GM19035 (cell line): ENCODE data around the gene URB1.
"Not testable (repeated sequence)": the region's sequence is repeated elsewhere in the genome, so short reads cannot be mapped to it uniquely, and the experiment has no call there.

Experiments used
- ATAC-seq: cut with Tn5 transposase; IDR thresholded peaks from one replicate; pipeline ENCODE4 v1.9.1; 2021; ENCODE audit not compliant: unreplicated experiment

Gene URB1

GRCh38 chr21:32392880-32393676 is at the start of gene URB1:
Gene URB1 (minus strand): TSS chr21:32393012. CDS start chr21:32392910, 102 bp downstream.
- peak; percentile 96 for ATAC-seq

DNA sequence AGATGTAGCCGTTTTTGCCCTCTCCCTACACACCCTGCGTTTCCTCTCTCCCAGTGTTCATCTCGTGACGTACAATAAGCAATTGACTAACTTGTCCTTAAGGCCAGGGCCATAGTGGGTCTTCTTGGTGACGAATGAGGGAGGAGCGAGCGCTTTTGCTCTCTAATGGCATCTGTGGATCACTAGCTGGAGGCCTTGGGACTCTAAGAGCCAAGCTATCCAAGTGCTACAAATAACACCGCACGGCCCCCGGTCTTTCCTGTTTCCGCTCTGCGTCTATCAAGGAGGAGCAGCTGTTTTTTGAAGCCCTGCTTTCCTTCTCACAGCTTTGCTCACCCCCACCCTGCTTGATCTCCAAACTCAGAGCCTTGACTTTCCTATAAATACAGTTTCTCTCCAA is 44.9 kb upstream of the URB1 start:
- ATAC-seq: no peak

GRCh38 chr21:32432982-32433660 is 40.3 kb upstream of the URB1 start:
- ATAC-seq: not testable (repeated sequence)

DNA sequence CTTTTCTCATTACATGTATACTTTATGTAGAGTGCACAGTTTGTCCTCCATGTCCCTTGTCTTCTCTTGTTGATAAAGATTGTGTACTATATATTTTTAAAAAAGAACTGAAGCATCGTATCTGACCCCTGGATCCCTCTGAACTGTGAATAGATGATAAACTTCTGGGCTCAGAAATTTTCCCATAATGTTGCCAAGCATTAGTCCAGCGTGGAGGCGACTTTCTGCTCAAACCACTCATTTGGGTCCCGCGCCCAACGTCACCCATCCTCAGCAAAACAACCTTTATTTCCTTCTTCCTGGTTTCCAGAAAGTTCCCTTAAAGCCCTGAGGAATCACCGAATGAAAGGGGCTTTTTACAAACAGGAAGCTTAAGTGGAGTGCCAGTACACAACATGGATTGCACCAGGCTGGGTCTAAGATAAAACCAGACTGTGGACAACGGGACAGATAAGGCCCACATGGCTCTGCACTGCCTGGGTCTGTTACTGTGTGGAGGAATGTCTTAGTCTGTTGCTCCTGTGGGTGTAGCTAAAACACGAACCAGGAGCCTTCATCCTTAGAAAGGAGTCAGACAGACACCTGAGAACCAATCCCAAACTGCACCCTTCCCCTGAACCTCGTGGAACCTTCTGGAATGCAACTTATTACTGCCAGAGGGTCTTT is 35.3 kb upstream of the URB1 start:
- no peak for ATAC-seq

GRCh38 chr21:32426592-32427051 is 33.8 kb upstream of the URB1 start:
- no peak for ATAC-seq

DNA sequence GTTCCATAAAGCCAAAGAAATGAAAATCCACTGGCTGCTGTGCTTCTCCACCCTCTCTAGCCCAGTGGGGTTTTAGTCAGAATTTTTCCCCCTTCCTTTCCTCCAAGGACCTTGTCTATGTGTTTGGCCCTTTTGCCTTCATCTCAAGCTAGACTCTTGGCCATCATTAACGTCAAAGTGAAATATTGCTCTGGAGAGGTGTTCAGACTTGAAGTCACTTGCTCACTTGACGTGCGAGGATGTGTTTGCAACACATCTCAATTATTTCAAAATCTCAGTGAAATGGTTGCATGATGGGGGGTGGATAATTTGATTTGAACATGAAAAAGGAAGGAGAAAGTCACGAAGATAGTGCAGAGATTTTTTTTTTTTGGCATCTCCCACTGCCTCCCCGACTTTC is 33.3 kb upstream of the URB1 start:
- no peak for ATAC-seq

- ATAC-seq: no peak
Observed at GRCh38 chr21:32425628-32426027, 32.8 kb upstream of the URB1 start.

DNA sequence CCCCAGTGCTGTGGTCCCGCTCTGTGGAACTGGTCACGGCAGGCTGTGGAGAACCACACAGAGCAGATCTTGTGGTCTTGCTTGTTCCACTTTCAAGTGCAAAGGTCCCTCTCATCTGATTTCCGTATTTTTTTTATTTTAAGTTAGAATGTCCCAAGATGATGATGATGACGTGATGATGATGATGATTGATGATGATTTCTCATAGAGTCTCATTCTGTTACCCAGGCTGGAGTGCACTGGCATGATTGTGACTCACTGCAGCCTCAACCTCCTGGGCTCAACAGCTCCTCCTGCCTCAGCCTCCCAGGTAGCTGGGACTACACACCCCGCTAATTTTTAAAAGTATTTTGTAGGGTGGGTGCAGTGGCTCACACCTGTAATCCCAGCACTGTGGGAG is 31.9 kb upstream of the URB1 start:
- no peak for ATAC-seq

DNA sequence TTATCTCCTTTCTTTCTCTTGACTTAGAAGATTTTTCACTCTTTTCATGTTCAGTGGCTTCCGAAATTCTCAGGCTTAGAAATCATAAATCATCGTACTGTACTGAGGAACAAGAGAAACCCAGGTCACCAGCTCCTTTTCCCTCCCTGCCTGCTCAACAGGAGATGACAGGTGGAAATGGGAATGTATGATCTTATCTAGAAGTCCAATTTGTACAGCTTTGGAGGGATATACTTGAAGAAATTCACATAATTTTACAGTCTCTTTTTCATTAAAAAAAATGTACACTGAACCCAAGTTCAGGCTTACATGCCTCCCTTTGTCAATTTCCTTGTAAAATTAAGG is 31.4 kb upstream of the URB1 start:
- ATAC-seq: no peak

DNA sequence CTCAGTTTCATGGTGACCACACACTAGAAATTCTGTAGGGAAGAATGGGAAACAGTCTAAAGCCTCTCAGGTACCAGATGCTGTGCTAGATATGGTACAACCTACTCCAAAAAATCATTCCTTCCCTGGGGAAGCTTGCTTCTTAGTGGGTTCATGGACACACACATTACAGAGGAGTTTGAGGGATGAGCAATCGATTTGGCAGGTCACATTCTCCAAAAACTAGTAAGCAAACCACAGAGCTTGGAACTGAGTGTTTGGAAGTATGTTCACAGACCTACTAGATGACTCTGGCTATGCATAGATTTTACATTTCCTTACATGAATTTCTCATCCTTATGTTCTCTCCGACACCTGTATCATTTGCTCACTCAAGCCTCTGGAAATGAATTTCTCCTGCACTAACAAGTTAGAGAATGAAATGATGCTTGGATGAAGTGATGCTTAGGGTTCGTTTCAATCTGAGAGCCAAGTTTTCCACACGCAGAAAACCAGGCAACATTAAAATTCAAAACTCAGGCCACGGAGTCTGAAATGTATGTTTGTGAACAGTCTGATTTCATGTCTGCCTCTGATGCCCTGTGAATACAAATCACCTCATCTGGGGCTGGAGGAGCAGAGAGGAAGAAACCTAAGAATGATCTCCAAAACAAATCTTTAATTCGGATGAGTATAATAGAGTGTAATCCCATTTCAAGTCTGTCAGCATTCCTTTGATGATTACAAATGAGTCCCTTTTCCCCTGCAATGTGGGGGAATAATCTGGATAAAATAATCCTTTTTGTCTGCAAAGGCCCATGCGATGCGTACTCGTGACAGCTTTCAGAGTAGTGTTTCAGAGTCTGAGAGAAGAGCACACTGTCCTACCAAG is 30.7 kb upstream of the URB1 start:
- ATAC-seq: no peak

DNA sequence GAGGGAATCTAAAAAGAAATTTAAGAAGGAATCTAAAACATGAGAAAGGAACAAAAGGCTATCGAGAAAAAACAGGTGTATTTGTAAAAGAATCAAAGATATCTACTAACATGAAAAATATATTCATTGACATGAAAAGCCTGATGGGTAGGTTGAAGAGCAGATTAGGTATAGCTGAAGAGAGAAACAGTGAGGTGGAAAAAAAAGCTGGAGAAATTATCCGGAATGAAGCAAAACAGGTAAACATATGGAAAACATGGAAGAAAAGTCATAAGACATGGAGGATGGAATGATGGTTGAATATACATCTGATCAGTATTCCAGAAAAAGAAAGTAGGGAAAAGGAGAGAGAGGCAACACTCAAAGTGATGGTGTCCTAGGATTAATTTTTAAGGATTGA is 29.3 kb upstream of the URB1 start:
- no peak for ATAC-seq

GRCh38 chr21:32418146-32418545 is 25.3 kb upstream of the URB1 start:
- no peak for ATAC-seq

DNA sequence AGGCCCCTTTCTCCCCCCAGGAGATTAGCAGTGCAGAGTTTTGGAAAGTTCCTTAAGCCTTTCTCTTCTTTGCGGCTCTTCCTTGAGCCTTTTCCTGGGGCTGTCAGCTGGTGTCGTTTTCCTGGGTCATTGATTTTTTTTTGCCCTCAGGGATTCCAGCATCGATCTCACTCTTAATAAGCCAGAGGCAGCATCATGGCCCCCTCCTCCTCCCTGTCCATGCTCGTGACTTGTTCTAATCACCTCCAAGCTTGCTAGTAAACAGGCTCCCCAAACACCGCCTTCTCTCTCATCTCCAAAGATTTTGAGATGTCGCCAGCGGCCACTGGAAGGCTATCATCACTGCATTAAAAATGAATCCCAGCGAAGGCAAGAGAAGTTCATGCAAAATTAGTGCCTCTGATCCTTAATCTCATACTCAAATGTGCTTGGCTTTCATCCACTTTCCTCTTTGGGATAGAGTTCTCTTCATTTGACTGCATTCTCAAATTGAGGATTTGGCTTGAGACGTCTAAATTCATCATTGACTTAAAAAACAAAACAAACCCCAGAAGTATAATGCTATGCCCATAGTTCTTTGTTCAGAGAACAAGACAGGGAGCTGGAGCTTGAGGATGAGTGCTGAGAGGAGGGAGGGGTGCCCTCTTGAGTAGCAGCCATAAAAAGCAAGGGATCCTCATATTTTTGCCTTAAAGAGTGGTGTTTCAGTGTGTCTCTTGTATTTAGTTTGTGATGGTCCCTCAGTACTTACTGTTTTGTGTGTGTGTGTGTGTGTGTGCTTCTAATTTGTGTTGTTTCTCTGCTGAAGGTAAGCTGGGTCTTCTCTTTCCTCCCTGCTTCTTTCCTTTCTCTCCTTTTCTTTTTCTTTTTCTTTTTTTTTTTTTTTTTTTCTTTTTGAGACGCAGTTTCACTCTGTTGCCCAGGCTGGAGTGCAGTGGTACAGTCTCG is 22.9 kb upstream of the URB1 start:
- no peak for ATAC-seq

- no peak for ATAC-seq
Observed at GRCh38 chr21:32414579-32415358, 22.0 kb upstream of the URB1 start.

DNA sequence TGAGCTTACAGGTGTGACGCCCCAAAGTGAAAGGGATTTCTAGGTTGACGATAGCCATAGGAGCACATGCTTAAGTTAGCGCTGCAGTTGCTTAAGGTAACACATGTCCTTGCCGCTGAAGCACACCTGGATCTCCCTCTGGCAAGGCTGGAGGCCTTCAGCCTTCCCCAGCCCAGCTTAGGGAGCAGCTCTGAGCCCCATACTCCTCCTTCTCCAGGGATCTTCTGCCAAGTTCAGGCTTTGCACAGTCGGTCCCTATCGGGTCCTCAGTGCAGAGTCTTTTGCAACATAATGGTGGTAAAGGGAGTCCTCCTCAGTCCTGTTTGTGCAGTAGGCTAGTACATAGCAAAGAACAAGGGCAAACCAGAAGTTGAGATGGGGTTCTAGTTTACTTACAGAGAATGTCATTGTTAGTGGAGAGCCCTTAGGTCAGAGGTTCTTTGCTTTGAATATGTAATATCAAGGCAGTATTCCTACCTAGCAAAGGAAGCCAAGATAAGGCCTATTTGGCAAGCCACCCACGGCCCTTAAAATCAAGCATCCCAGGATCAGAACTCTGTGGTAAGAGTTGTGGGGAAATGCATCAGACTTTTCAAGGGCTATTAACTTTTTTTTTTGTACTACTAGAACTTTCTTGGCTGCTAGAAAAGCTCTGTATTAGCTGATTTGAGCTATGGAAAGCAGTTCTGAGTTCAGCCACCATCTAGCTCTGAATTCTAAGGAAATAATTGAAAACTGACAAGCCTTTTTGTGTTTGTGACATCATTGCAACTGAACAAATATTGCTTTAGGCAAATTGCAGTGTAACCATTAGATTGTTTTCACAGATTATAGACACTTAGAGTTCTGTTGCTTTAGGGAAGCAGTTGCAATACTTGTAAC is 21.1 kb upstream of the URB1 start:
- ATAC-seq: no peak

GRCh38 chr21:32413015-32413504 is 20.2 kb upstream of the URB1 start:
- no peak for ATAC-seq

- ATAC-seq: no peak
Observed at GRCh38 chr21:32412162-32413014, 19.6 kb upstream of the URB1 start, which contains the start of gene EVA1C. Gene EVA1C (plus strand): TSS chr21:32412706. CDS start chr21:32412854, 148 bp downstream.
